ENCODE measurements around the gene POU2AF3. TPM values are rescaled to one million over a fixed set of nuclear protein-coding genes. Genes with fewer than 3 reads are reported as not detected.

Gene POU2AF3
- total RNA-seq, 1 donor from 2014 or later, result 2.1 TPM

DNA sequence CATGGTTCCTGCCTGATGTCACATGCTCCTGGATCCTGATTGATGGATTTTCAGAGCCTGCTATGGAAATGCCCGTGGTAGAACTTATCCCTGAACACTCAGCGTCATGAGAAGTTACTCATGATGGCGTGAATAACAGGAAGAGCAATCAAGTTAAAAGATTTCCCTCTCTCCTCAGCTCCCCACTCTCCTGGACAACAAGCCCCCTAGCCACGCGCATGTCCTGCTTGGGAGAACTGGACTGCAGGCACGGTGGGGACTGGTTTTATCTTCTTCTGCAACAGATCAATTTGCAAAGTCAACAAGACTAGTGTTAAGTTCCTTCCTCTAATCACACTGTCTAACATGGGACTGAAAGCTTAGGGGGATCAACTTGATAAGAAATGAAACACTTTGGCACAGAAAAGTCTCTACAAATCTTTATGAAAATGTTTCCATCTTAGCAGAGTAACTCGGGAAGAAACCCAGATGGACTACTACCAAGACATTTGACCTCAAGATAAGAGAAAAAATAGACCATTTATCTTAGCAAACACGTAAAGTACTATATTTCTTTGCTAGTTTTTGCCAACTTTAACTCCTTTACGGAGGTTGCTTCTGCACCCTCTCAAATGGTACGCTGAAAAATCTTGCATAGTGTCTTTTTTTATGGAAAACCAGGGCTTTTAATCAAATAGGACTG is 53.2 kb downstream of the POU2AF3 start:
- H3K4me1 Mint-ChIP-seq, result peaks cover 9% of the 10 kb centered on the region
- H3K9me3 Mint-ChIP-seq, result no peaks in the 10 kb centered on the region
- TF ChIP-seq, protein P1, sequence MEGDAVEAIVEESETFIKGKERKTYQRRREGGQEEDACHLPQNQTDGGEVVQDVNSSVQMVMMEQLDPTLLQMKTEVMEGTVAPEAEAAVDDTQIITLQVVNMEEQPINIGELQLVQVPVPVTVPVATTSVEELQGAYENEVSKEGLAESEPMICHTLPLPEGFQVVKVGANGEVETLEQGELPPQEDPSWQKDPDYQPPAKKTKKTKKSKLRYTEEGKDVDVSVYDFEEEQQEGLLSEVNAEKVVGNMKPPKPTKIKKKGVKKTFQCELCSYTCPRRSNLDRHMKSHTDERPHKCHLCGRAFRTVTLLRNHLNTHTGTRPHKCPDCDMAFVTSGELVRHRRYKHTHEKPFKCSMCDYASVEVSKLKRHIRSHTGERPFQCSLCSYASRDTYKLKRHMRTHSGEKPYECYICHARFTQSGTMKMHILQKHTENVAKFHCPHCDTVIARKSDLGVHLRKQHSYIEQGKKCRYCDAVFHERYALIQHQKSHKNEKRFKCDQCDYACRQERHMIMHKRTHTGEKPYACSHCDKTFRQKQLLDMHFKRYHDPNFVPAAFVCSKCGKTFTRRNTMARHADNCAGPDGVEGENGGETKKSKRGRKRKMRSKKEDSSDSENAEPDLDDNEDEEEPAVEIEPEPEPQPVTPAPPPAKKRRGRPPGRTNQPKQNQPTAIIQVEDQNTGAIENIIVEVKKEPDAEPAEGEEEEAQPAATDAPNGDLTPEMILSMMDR (IDR thresholded peaks at IDR 0.05), result no peak
- TF ChIP-seq EZH2 (IDR thresholded peaks at IDR 0.05) (no peak), EZH2phosphoT487 (IDR thresholded peaks at IDR 0.05) (no peak)
- Histone ChIP-seq H3K27me3 (no peaks in the 10 kb centered on the region), H3K79me2 (ENCODE audit: low read depth) (no peaks in the 10 kb centered on the region), H3K4me1 (no peaks in the 10 kb centered on the region), H4K20me1 (ENCODE audit: low read depth) (no peaks in the 10 kb centered on the region), H3F3A (ENCODE audit: low read depth) (no peaks in the 10 kb centered on the region), H3K9ac (no peak overlapping the region), H2AFZ (replicated peaks) (no peak overlapping the region), H3K9me3 (ENCODE audit: low read depth) (no peaks in the 10 kb centered on the region), H3K36me3 (no peaks in the 10 kb centered on the region), H3K4me3 (no peak overlapping the region), H3K27ac (no peak overlapping the region), H3K4me2 (no peak overlapping the region)
- H3K4me3 Mint-ChIP-seq, result no peak overlapping the region
- no peaks in the 10 kb centered on the region for H3K36me3 Mint-ChIP-seq
- peaks cover 3% of the 10 kb centered on the region for H3K27me3 Mint-ChIP-seq (ENCODE audit: insufficient read depth, low read depth)
- DNase-seq (ENCODE audit: low spot score), result no peak
- no peak overlapping the region for H3K27ac Mint-ChIP-seq

DNA sequence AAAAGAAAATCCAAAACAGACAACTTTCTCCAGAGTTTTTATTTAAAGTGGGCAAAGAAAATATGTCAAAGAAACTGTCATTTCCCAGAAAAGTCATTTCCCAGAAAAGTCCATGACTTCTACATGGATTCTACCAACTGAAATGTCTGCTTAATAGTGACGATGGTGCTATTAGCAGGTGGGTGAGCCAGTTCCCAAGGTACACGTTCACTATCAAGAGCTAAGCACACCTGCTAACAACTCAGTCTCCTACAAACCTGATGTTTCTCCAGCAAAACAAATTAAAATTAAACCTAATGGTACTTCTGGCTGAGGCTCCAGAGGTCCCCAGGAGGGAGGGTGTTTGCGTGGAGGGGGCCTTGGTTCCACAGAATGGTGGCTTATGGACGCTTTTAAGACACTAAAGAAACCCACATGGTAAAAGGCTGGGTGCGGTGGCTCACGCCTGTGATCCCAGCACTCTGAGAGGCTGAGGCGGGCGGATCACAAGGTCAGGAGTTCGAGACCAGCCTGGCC is 53.9 kb downstream of the POU2AF3 start:
- H3K4me3 ChIP-seq, result no peak overlapping the region
- Mint-ChIP-seq H3K9me3 (no peaks in the 10 kb centered on the region), H3K4me1 (peaks cover 9% of the 10 kb centered on the region), H3K36me3 (no peaks in the 10 kb centered on the region), H3K27me3 (ENCODE audit: insufficient read depth, low read depth) (peaks cover 3% of the 10 kb centered on the region), H3K4me3 (no peak overlapping the region), H3K27ac (no peak overlapping the region)
- H3F3A ChIP-seq (ENCODE audit: low read depth), result no peaks in the 10 kb centered on the region
- H3K4me1 ChIP-seq, result no peaks in the 10 kb centered on the region
- no peak for DNase-seq (ENCODE audit: low spot score)
- no peak overlapping the region for H3K4me2 ChIP-seq
- no peaks in the 10 kb centered on the region for H3K36me3 ChIP-seq
- H4K20me1 ChIP-seq (ENCODE audit: low read depth), result no peaks in the 10 kb centered on the region
- TF ChIP-seq EZH2phosphoT487 (IDR thresholded peaks at IDR 0.05) (no peak), EZH2 (IDR thresholded peaks at IDR 0.05) (no peak)
- TF ChIP-seq, protein P1 (IDR thresholded peaks at IDR 0.05), result no peak
- H3K9me3 ChIP-seq (ENCODE audit: low read depth), result no peaks in the 10 kb centered on the region
- H3K27ac ChIP-seq, result no peak overlapping the region
- no peaks in the 10 kb centered on the region for H3K27me3 ChIP-seq
- H2AFZ ChIP-seq (replicated peaks), result no peak overlapping the region
- no peak overlapping the region for H3K9ac ChIP-seq
- H3K79me2 ChIP-seq (ENCODE audit: low read depth), result no peaks in the 10 kb centered on the region

DNA sequence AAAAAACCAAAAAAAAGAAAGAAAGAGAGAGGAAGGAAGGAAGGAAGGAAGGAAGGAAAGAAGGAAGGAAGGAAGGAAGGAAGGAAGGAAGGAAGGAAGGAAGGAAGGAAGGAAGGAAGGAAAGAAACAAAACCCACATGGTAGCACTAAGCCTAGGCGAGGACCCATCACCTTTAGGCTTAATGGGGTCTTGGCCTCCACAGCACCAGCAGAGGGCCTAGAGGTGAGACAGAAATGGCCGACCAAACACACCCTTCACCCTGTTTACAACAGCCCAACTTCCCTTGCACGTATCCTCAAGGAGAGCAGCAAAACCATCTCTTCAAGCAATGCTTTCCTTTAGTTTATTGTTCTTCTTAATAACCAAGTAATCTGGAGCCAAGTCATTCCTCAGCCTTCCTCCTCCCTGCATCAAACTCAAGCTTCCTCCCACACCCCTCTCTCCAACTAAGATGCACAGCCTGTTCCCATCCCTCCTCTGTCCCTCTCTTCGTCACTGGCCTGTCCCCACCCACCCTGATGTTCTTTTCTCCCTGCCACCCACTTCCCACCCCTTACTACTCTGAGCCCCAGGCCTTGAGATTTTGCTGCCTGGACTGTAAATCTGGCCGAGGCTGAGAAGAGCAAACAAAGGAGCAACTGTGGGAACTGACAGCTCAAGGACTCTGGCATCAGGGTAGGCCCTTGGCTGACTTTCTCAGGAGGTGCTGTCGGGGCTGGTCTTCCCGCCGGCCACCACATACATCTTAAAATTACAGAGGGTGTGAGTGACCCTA is 54.8 kb downstream of the POU2AF3 start:
- DNase-seq (ENCODE audit: low spot score), result no peak
- H3K27ac Mint-ChIP-seq, result no peak overlapping the region
- Histone ChIP-seq H3K4me2 (no peak overlapping the region), H3F3A (ENCODE audit: low read depth) (no peaks in the 10 kb centered on the region), H3K9me3 (ENCODE audit: low read depth) (no peaks in the 10 kb centered on the region), H3K27me3 (no peaks in the 10 kb centered on the region), H3K4me3 (no peak overlapping the region), H3K27ac (no peak overlapping the region), H3K4me1 (no peaks in the 10 kb centered on the region), H4K20me1 (ENCODE audit: low read depth) (no peaks in the 10 kb centered on the region), H3K9ac (no peak overlapping the region), H3K79me2 (ENCODE audit: low read depth) (no peaks in the 10 kb centered on the region), H3K36me3 (no peaks in the 10 kb centered on the region), H2AFZ (replicated peaks) (no peak overlapping the region)
- H3K36me3 Mint-ChIP-seq, result no peaks in the 10 kb centered on the region
- TF ChIP-seq EZH2phosphoT487 (IDR thresholded peaks at IDR 0.05) (no peak), EZH2 (IDR thresholded peaks at IDR 0.05) (no peak)
- TF ChIP-seq, protein P1 (IDR thresholded peaks at IDR 0.05), result no peak
- H3K9me3 Mint-ChIP-seq, result no peaks in the 10 kb centered on the region
- H3K27me3 Mint-ChIP-seq (ENCODE audit: insufficient read depth, low read depth), result peaks cover 3% of the 10 kb centered on the region
- no peak overlapping the region for H3K4me3 Mint-ChIP-seq
- peaks cover 9% of the 10 kb centered on the region for H3K4me1 Mint-ChIP-seq

Measured in neural progenitor cell (in vitro differentiated cells).